Stimulated activated CD8-positive, alpha-beta memory T cell treated with anti-CD3 and anti-CD28 coated beads, Interleukin-15, amount 100 ng/mL, for 48 hours (primary cell): ENCODE results near the gene KIF26A.

Experiments
- DNase-seq, 2 donors: peaks; one replicate each; pipeline ENCODE4 v3.0.0-alpha.2; 2020; ENCODE audit warnings: low read depth in 2 of 2

Gene KIF26A

DNA sequence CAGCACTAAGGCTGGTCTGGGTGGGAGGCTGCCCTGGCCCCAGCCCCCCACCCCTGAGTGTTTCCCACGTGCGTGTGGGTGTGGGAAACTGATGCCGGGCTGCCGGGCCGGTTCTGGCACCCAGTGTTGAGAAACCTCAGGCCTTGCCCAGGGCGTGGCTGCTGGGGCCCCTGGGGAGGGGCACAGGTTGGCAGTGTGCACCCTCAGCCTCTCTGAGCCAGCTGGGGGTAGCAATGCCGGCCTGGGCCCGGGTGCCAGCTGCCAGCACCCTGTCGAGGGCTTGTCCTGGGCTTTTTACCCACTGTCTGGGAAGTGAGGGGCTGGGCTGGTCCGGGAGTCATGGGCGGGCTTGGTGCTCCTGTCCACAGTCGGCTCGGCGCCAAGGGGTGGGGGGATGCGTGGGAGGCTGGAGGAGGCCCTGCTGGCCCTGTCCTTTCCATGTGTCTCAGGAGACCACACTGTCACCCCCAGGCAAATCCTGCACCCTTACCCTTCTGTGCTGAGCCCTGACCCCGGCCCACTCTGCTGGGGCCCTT is 37.2 kb upstream of the KIF26A start:
- DNase-seq, result no peak

DNA sequence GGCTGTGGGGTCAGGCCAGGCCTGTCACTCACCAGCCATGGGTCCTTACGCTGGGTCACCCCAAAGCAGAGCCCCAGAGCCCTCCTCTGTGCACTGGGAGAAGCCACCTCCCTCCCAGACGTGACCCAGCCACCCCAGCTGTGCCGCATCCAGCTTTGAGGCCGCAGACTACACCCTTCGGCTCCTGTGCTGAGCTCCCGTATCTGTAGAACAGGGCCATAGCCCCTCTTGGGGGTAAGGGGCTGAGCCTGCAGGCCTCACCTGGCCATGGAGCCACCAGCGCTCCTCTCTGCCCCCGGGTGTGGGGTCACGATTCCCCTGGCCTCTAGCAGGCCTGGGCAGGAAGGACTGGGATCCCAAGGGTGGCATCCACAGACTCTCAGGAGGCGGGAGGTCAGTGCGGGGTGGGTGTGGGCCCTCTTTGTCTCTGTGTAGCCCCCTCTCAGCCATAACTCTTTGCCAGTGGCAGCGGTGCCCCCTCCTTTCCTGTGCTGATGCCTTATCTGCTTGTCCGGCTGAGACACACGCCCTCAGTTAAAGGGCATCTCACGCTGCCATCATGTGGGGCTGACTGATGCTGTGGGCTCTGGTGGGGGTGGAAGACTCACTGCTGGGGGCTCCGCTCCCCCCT is 36.6 kb upstream of the KIF26A start:
- no peak for DNase-seq

DNA sequence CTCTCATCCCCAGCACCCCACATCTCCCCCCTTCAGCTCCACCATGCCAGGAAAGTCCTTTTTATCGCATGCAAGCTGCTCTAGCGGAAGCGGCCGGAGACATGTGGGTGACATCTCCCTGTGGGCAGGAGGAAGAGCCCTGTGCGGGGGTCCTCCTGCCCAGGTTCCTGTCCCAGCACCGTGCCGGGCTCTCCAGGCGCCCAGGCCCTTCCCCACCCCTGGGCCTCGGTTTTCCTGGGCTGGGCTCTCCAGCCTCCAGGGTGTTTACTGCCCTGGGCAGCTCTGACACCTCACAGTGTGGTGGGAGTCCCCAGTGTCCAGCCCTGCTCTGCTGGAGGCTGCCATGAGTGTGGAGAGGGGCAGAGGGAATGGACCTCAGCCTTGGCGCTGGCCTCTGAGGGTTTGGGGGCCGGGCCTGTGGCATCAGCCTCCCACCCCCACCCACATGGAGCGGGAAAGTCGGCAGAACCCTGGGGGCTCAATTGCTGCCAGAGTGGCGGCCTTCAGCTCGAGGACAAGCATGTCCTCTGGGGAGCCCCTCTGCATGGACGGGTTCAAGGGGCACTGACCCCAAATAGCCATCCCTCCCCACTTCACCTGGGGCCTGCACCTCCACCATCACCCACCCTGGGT is 36.0 kb upstream of the KIF26A start:
- no peak for DNase-seq

- no peak for DNase-seq
Observed at GRCh38 chr14:104103061-104103445, 35.3 kb upstream of the KIF26A start.

- no peak for DNase-seq
Observed at GRCh38 chr14:104103446-104104075, 34.8 kb upstream of the KIF26A start.

- no peak for DNase-seq
Observed at GRCh38 chr14:104104076-104104901, 34.1 kb upstream of the KIF26A start.

DNA sequence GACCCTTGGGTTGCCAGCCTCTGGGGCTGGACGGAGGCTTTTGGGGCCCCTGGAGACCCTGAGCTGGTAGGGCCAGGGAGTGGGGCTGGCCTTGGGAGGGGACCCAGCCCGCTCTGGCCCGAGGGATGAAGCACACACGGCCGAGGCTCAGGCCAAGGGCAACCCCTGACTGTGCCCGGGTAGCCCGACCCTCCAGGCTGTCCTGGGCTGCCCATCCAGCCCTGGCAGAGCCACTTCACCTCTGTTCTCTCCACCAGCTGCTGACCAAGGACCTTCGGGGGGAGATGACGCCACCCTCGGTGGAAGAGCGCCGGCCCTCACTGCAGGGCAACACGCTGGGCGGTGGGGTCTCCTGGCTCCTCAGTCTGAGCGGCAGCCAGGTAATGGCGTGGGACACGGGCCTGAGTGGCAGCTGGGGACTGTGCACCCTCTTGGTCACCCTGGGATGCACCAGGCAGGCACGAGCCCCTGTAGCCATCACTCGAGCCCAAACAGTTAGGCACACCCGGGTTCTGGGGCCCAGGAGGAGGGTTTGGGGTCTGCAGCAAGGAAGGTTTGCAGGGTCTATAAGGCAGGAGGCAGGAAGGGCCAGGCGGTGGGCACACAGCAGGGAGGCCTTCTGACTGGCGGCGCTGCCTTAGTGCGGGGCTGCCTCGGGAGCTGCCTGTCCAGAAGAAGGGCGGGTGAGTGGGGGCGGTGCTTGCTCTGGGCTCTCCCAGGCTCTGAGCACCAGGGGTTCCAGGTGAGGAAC is 33.1 kb upstream of the KIF26A start:
- DNase-seq, result no peak

- DNase-seq, result no peak
Observed at GRCh38 chr14:104105822-104106470, 32.4 kb upstream of the KIF26A start.

GRCh38 chr14:104106471-104106991 is 31.9 kb upstream of the KIF26A start:
- DNase-seq, result no peak

- DNase-seq, result no peak
Observed at GRCh38 chr14:104107101-104107581, 31.2 kb upstream of the KIF26A start.

GRCh38 chr14:104107611-104108569 is 30.5 kb upstream of the KIF26A start:
- no peak for DNase-seq

- no peak for DNase-seq
Observed at GRCh38 chr14:104108570-104109541, 29.5 kb upstream of the KIF26A start.

GRCh38 chr14:104109731-104110361 is 28.5 kb upstream of the KIF26A start:
- DNase-seq, result no peak

GRCh38 chr14:104110491-104111209 is 27.7 kb upstream of the KIF26A start:
- DNase-seq, result no peak

- DNase-seq, result no peak
Observed at GRCh38 chr14:104111301-104112112, 26.9 kb upstream of the KIF26A start.

DNA sequence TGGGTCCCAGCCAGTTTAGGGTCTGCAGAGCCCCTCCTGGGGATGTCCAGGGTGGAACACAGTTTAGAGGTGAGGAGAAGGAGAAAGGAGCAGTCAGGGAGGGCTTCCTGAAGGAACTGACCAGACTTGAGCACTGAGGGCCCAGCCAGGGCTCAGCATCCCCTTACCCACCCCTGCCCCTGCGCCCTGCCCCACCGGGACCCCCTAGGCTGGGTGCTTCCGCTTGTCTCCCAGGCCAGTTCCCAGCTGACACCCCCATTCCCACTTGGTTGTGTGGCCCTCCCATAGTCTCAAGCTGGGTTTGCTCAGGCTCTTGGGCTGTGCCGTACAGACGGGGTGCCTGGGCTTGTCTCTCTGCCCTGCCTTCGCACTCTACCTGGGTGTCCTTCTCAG is 26.3 kb upstream of the KIF26A start:
- no peak for DNase-seq
